Mesenteric fat pad (tissue), 1 donor: Measurements from ENCODE around the gene NSDHL. TPM values are rescaled to one million over a fixed set of nuclear protein-coding genes. Genes with fewer than 3 reads are reported as not detected.

ENCODE experiments used
- DNase-seq: peaks from one replicate; pipeline ENCODE4 v3.0.0-alpha.2; 2020; ENCODE audit warnings: low spot score
- total RNA-seq: library from RNA; stranded (reverse); fragmentation: NEBNext Ultra II Directional; extraction: Animal tissue kit (Norgen Biotek cat#: 25700); gene quantifications from one replicate; pipeline ENCODE4 v1.2.1, GENCODE V29; 2021
- donor health status: DM: yes; HTN: yes; CAD: no.

Gene NSDHL
- total RNA-seq, 1 donor from 2014 or later: 35.4 TPM

DNA sequence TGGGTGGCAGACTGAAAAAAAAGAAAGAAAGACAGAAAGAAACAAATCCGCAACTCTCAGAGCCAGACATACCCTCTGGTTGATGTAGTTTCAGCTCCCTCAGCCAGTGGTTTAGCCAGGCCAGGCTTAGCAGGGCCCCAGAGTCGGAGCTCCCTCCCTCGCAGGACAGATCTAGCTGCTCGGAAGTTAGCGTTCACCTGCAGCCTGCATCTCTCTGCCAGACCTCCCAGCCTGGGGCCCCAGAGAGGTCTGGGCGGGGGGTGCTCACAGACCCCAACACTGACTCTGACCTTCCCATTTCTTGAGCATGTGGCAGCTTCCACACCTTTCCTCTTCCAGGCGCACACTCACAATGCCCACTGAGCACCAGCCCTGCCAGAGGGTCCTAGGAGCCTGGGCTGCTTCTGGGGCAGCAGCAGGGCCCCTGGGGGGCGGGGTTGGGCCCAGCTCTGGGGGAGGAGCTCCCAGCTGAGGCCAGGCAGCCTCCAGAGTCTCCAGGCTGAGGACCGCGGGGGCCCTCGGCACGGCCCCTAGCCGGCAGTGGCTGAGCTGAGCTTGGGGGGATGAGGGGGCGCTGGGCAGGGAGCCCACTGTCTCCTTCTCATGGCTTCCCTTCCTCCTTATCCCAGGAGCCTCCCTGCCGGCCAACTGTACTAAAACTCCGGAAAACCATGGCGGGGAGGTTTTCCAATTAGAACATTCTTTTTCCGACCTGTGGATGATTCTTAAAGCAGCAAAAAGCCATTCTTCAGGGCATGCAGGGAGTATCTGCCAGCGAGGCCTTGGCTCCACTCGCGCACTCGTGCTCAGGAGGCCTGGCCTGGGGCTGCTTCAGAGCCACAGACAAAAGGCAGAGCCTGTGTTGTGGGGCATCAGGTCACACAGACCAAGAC, 62.4 kb downstream of the NSDHL start:
- DNase-seq: no peak

DNA sequence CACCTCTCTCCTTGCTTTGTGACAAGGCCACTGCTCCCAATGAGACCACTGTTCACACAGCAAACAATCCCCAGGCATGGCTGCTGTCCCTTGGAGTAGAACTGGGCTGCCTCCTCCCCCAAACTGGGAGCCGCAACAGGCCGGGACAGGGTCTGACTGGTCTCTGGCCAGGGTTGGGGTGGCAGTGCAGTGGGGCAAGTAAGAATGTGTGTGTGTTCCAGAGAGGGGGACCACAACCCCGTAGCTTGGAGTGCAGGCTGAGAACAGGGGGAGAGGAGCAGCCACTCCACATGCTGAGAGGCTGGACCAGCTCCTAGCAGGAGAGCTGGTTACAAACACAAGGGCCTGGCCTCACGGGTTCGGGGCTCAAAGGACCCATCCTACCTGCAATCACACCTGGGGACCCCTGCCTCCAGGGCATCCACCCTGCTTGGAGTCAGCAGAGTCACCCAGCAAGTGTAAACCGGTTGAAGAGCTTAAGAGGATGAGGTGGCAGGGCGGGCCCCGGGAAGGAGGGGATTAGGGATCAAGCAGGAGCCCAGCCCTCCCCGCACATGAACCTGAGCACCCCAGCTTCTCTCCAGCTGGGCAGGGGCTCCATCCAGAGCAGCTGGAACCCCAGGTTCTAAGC, 63.2 kb downstream of the NSDHL start:
- no peak for DNase-seq

DNA sequence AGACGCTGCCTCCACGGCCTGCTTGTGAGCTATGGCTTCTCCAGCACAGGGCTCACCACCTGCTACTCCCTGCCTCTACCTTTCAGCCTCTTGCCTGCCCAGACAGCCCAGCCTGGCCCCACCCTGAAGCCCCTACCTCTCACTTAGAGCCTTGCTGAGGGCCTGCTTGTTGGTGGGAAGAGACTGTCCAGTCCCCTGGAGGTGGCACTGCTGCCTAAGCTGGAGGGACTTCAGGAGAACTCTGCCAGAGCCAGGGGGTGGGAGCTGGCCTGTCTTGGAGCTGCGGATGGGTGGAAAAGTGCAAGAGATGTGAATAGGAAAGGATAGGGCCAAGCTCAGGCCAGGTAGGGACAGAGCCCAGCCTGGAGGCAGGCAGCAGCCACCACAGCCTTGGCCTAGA, 64.3 kb downstream of the NSDHL start:
- no peak for DNase-seq

DNA sequence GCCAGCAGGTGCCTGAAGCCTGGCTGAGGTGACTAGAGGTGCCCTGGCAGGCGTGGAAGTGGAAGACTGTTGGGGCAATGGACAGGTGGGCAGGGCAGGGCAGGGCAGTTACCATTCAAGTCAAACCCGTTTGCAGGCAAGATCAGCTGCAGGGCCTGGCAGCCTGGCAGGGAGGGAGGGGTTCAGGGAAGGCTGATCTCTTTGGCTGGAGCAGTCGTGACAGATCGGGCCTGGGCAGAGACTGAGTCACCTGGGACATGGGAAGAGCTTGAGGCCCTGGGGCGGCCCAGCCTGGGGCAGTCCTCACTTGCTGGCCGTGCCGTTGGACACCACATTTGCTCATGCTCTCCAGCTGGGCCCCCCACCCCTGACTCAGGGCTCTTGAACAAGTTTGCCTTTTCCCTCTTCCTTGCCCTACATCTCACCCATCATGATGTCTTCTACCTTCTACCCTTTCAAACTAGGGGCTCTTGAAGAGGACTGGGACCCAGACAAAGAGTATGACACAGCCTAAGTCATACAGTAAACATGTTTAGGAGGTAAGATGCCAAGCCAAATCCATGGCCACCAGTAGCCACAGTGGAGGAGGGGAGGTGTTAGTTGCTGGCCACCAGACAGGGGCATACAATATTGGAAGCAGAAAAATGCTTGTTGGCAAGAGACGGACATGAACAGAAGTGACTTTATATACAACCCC, 65.0 kb downstream of the NSDHL start:
- no peak for DNase-seq

DNA sequence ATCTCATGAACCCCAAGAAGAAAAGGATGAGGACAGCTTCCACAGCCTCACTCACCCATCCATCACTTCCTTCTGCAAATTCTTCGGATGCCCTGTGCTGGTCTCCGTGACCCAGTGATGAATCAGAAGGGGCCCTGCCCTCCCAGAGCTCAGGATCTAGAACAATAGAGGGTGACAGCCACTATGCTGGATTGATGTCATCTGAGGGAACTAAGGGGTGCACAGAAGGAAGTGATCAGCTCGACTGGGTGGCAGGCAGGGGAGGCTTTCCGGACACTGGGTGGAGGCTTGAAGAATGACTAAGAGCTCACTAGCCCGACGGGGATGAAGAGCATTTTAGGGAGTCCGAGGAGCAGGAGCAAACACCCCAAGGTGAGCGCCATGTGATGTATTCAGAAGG, 65.6 kb downstream of the NSDHL start:
- no peak for DNase-seq

DNA sequence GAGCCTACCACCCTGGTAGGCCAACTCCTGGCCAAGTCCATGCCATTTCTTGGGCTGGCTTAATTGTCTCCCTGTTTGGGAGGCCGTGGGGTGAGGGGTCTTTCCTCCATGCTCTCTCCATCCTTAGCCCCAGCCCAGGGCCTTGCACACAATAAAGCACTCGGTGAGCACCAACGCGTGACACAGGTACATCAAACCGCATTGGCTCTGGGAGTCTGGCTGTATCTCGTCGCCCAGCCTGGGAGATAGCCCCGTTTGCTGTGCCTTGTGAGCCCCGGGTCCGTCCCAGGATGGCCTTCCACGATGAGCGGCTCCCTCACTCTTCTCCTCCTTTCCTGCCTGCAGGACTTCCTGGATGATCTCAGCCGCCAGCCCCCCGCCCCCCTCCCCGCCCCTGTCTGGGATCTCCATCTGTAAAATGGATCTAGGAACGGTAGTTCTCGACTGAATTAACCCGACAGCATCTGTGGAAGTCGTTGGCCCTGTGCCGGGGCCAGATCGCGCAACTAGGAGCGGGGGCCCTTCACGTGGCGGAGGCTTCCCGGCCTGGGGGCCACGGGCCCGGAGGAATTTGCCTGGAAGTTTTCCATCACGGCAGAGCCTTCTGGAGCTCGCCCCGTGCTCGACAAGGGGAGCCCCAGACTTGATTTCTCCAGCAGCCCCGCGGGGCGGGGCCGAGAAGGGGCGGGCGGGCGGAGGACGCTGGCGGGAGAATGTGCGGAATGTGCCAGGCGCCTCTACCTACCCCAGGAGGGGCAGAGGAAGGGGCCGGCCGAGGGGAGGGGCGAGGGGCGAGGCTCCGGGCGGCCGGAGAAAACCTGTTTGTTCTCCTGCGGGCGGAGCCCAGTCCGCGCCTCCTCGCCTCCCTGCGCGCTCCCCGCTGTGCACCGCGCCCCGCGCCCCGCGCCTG, 66.6 kb downstream of the NSDHL start, which contains the start of gene ZNF185:
Gene ZNF185 (plus strand): TSS at position 846 of the 910 bp plus-strand sequence. CDS start 16,423 bp downstream, outside the sequence.
- DNase-seq: no peak

DNA sequence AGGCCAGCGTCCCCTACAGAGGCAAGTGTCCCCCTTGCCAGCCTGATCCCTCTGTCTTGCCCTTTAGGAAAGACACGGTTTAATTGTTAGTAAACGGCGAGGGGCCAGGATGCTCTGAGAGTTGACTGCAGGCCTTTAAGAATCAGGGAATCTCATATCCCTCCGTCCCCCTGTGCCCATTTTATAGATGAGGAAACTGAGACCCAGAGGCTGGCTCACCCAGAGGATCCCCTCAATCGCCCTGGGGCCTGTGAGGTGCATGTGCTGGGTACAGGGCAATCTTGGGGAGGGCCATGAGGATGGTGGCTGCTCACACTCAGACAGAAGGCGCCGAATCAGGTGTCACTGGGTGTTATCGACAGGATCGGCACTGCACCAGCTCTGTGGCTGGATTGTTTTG, 67.6 kb downstream of the NSDHL start:
- DNase-seq: no peak

DNA sequence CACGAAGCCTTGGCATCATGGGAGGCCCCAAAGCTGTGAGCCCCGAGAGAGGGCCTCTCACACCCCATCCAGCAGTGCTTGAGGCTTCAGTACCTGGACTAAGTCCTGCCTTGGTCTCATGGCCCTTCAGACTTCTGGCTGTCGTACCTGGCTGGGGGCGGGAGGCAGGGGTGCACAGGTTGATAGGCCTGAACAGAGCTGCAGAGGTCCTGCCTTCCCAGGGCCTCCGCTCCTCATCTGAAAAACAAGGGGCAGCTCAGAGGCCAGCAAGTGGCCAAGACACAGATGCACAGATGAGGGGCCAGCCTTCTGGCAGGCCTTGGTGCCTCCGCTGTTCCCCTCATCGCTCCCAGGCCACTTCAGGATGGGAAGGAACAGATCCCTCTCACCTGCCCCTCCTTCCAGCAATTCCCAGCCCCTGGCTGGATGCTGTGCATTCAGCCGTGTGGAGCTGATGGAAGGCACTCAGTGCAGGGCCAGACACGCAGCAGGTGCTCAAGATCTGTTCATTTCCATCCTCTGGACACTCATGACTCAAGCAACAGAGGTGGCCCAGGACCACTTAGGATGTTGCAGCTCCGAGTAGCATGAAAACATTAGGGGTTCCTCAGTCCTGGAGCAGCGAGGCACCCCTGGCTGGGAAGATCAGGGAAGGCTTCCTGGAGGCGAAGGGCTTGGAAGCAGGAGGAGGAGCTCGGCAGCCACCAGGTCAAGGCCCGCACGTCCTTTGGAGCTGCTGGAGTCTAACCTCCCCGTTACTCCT, 68.4 kb downstream of the NSDHL start:
- DNase-seq: no peak

DNA sequence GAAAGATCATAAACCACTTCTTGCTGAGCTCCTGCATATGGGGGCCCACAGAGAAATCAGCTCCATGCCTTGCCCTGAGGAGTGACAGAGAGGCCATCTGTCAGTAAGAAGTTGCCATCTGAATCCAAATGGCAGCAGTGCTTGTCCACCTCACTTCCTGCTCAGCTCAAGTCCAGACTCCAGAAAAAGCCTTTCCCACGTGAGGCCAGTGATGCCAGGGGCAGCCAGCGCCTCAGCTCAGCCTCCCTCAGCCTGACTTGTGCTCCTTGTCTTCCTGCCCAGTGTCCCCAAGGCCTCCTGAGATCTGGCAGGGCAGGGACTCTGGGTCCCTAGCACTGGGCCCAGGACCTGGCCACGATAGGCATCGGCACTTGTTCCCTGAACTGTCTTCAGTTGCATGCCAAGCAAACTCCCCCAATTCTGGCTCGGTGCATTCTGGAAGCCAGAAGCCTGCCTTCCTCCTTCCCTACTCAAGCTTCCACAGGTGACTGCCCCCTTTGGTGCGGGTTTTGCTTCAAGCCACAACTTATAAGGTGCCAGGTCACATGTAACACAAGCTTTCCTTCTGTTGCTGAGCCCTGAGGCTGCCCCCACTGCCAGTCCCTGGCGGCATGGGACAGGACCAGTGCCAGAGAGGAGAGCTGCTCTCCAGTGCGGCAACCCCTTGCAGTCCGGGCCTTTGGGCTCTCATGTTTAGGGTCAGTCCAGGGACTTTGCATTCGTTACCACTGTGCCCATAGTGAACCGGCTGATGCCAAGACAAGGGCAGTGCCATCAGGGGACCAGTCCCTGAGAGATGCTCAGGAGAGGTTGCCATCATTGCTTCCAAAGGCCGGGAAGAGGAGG, 69.2 kb downstream of the NSDHL start:
- DNase-seq: no peak

DNA sequence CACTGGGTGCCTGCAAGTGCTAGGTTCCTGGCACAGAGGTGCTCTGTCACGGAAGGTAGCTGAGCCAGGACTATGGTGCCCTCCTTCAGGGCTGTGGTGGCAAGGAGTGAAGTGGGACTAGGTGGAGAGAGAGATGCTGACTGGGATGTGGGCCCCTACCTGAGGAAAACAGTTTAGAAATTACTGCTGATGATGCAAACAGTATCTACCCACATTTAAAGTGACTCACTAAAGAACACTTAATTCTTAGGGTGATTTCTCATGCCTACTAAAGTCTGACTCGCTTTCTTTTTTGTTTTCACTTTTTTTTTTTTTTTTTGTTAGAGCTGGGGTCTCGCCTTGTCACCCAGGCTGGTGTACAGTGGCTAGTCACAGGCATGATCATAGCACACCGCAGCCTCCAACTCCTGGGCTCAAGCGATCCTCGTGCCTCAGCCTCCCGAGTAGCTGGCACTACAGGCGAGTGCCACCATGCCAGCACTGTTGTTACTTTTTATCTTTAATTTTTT, 70.1 kb downstream of the NSDHL start:
- no peak for DNase-seq

DNA sequence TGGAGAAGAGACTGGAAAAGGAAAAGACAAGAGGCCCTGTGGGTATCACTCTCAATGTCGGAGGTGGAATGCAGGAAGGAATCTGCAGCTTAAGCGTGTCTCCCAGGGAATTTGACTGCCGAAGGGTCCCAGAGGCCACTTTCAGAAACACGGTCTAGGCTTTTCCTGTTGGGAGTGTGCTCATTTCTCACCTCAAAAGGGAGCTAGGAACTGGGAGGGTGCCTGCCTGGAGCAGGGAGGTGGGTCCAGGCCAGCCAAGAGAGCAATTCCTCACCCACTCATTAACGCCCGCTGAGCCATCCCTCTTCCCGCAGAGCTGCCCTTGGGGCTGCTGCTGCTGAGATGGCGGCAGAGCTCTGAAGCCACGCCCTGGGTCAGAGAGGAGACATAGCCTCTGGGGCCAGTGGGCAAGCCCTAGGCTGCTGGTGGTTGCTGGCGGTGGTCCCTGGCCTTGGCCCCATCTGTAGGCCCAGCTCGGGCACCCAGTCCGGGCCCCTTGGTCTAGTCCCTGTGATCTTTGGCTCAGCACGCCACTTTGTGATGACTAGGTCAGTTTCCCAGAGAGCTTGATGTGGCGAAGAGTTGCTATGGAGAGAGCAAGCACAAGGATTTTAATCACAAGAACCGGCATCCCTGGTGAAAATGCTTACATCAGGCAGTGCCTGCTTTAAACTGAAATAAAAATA, 71.1 kb downstream of the NSDHL start:
- no peak for DNase-seq

DNA sequence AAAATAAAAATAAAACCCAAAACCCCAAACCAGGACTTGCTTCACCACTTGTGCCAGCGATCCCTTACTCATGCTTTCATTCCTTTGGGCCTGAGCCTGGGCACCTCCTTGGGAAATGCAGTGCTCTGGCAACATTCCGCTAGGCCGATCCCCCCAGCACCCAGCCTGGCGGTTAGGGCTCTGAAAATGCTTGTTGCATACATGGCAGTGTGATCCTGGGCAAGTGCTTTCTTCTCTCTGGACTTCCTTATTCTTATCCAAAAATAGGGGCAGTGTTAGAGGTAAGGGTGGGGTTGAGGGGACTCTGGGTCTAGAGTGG, 71.6 kb downstream of the NSDHL start:
- DNase-seq: no peak

DNA sequence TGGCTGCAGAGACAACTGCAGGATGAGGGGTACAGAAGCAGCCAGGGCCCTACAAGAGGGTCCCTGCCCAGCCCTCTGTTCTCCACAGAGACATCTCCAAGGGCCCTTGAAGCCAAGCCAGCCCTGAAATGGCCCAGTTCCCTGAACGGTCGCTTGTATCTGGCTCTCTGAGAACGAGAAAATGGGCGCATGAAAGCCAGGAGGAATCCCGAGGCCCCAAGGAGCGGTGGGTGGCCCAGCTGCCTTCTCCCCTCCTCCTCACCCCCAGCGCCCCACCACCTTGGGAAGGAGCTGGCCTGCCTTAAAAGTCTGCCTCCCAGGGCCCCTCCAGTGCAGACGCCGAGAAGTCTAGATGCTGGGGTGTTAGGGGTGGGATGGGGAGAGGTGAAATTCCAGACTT, 72.7 kb downstream of the NSDHL start:
- DNase-seq: no peak

DNA sequence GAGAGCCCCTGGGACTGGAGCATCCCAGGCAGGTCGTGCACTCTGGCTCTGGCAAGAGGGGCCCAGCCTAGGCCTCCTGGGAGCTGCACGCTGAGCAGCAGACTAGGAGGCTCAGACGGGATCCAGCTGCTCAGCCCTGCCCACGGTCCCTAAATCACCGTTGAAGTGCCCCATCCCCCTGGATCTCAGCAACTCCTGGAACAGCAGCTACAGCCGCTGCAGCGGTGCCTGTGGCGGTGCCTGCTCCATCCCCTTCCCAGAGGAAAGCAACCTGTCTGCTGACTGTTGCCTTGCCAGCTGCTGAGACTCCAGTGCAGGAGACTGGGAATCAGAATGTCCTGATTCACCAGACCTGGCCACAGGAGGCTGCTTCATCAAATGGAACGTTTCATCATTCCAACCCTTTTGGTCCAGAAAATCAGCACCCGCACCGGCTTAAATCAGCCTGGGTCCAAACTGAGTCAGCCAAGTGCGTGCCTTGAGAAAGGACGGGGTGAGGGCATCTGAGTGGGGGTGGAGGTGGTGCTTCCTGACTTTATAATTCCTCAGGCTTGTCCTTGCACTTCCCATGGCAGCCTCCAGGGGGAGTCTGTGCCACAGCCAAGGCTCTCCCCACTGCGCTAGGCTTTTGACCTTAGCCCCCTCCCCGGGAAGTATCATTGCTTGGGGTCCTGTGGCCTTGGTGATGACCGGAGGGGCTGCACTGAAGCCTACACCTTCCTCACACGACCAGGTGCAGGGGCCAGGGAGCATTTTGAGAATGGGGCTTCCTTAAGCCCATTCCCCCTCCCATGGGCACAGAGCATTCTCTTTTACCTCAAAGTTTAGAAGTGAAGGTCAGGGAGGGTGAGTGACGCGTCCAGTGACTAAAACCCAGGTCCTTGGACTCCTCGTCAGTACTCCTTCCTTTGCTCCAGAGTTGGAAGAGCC, 73.6 kb downstream of the NSDHL start:
- DNase-seq: no peak

DNA sequence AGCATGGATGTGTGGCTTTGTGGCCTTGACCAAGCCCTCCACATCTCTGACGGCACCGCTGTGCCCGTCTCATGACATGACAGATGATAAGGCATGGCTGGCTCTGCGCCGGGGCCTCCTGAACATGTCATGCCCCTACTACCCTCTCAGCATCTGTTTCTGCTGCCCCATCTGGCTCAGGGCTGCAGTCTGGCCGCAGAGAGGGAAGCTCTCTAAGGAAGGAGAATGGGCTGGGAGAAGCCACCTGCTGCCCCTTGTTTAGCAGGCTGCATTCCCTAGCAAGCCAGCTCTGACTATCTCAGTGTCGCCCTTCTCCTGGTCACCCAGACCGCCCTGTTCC, 74.2 kb downstream of the NSDHL start:
- DNase-seq: no peak

DNA sequence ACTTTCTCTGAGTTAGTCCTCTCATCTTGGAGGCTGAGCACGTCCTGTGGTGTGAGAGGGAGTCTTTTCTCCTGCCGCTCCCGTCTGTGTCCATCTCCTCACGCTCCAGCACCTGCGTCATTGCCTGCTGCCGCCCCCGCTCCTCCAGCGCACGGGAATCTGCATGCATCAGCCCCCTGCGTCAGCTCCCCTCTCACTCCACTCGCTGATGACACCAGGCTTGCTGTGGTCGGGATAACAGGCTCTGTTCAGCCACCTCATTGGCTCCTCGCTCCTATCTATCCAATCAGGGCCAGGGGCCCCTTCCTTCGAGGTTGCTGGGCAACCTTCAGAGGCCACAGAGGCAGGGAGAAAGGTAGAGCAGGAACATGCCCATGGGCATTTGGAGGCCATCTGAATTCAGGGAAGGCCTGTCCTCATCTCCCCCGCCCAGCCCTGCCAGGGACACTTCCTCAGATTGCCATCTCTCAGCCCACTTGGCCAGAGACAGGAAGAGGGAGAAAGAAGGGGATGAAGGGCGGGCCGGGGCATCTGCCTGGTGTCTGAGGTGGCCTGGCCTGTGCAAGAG, 76.3 kb downstream of the NSDHL start:
- DNase-seq: no peak

DNA sequence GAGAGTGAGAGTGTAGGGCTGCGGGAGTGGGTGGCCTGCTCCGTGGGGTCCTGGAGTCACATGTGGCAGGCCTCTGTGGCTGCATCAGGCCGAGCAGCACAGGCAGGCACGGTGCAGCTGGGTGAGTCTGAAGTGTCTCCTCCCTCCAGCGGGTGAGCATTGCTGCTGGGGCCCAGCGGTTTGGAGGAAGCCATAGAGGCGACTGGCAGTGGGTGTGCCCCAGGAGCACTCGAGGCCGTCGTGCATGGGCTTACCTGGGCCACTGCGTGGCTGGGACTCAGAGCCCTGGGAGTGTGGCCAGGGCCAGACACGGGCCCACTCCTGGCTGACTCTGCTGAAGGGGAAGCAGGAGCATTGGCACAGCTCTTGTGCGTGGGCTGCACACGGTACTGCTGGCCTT, 77.6 kb downstream of the NSDHL start:
- DNase-seq: no peak
